HCT116 (cell line): ENCODE data around the gene LMBRD1. TPM values are rescaled to one million over a fixed set of nuclear protein-coding genes. Genes with fewer than 3 reads are reported as not detected.
"Not testable (repeated sequence)": the region's sequence is repeated elsewhere in the genome, so short reads cannot be mapped to it uniquely, and the experiment has no call there.

Source experiments
- ATAC-seq: fragments of 200-7000 bp; cut with Tn5 transposase; 2 replicates; pipeline ENCODE4 v1.9.1; 2020; ENCODE audit warnings: mild to moderate bottlenecking, moderate library complexity
- BruUV-seq: library from RNA; stranded (reverse); fragments of 400-500 nt; replicated peaks from 2 replicates; lab custom pipeline; 2021; lab: Mats Ljungman, UMichigan
- CTCF ChIA-PET: fragments of 300-600 bp; sonication (Branson Sonifier 250); formaldehyde crosslinking; loops from one replicate; lab custom pipeline; 2021; ENCODE audit warnings: antibody characterized with exemption; lab: Charles Lee
- POLR2A ChIA-PET: fragments of 300-600, 350-600 bp; sonication (Branson Sonifier 250); formaldehyde crosslinking; loops from one replicate; lab custom pipeline; 2021; ENCODE audit warnings: antibody characterized with exemption; lab: Charles Lee
- RAD21 ChIA-PET, 2 experiments: fragments of 300-600 bp; sonication (Branson Sonifier 250); formaldehyde crosslinking; loops; one replicate each; lab custom pipeline; 2023; ENCODE audit warnings: low total read pairs in 2 of 2; ENCODE audit not compliant: uncharacterized antibody in 2 of 2, unreplicated experiment in 2 of 2, low non-redundant PET in 1 of 2; lab: Charles Lee
- DNase-seq: peaks from one replicate; pipeline ENCODE4 v3.0.0-alpha.2; 2010; ENCODE audit warnings: low read depth, low spot score
- H2AFZ ChIP-seq: fragments of 200-600 bp; shearing (Covaris generic), sonication (generic); 2 replicates; pipeline ENCODE4 v1.6.1; 2017; ENCODE audit warnings: low read depth, mixed run types, mixed read lengths, antibody characterized with exemption, low read length; ENCODE audit not compliant: poor library complexity, severe bottlenecking
- H3K27ac ChIP-seq: 2 replicates; pipeline ENCODE4 v1.5.1; 2012; ENCODE audit warnings: low read depth, low read length
- H3K27me3 ChIP-seq: fragments of 200-600 bp; sonication (generic); 2 replicates; pipeline ENCODE4 v1.6.1; 2016; ENCODE audit warnings: mixed run types, low read length, mixed read lengths; ENCODE audit not compliant: insufficient read depth
- H3K36me3 ChIP-seq, 2 experiments: fragments of 200-500 bp in 1 of 2; fragments of 200-600 bp in 1 of 2; sonication (Bioruptor generic) in 1 of 2; sonication (generic) in 1 of 2; 2 replicates each; pipeline versions ENCODE4 v1.5.1 to v1.6.1; 2014 to 2016; ENCODE audit warnings: low read length in 2 of 2, inconsistent platforms in 1 of 2, mixed read lengths in 1 of 2, mixed run types in 1 of 2; ENCODE audit not compliant: insufficient read depth in 2 of 2, control insufficient read depth in 1 of 2
- H3K4me1 ChIP-seq, 2 experiments: fragments of 200-600 bp in 1 of 2; sonication (generic) in 1 of 2; 2 replicates each; pipeline versions ENCODE4 v1.5.1 to v1.6.1; 2012 to 2017; ENCODE audit warnings: low read length in 2 of 2, inconsistent platforms in 1 of 2, mild to moderate bottlenecking in 1 of 2, mixed read lengths in 1 of 2, mixed run types in 1 of 2, moderate library complexity in 1 of 2; ENCODE audit not compliant: insufficient read depth in 2 of 2, control insufficient read depth in 1 of 2
- H3K4me2 ChIP-seq: fragments of 200-600 bp; sonication (generic); 2 replicates; pipeline ENCODE4 v1.6.1; 2017; ENCODE audit warnings: mixed run types, low read length, mixed read lengths
- H3K4me3 ChIP-seq, 2 experiments: fragments of 200-600 bp in 1 of 2; sonication (generic) in 1 of 2; replicated peaks in 1 of 2; 2 replicates each; pipeline ENCODE4 v1.5.1; 2011 to 2016; ENCODE audit warnings: low read length in 2 of 2, control low read depth in 1 of 2, low read depth in 1 of 2, mild to moderate bottlenecking in 1 of 2, mixed read lengths in 1 of 2, mixed run types in 1 of 2
- H3K79me2 ChIP-seq: fragments of 200-600 bp; sonication (generic); 2 replicates; pipeline ENCODE4 v1.6.1; 2017; ENCODE audit warnings: mild to moderate bottlenecking, mixed run types, low read length, moderate library complexity, mixed read lengths; ENCODE audit not compliant: insufficient read depth
- H3K9ac ChIP-seq: fragments of 200-600 bp; sonication (generic); 2 replicates; pipeline ENCODE4 v1.6.1; 2016; ENCODE audit warnings: low read length, mixed read lengths
- H3K9me2 ChIP-seq: fragments of 200-600 bp; sonication (generic), shearing (Covaris generic); 2 replicates; pipeline ENCODE4 v1.6.1; 2017; ENCODE audit warnings: mixed run types, mild to moderate bottlenecking, moderate library complexity; ENCODE audit not compliant: insufficient read depth
- H3K9me3 ChIP-seq, 2 experiments: fragments of 200-500 bp in 1 of 2; fragments of 200-600 bp in 1 of 2; sonication (Bioruptor generic) in 1 of 2; sonication (generic) in 1 of 2; 2 replicates each; pipeline ENCODE4 v1.6.1; 2014 to 2017; ENCODE audit warnings: low read length in 2 of 2, mixed read lengths in 2 of 2, inconsistent platforms in 1 of 2, low read depth in 1 of 2, mild to moderate bottlenecking in 1 of 2, mixed run types in 1 of 2, moderate library complexity in 1 of 2; ENCODE audit not compliant: control insufficient read depth in 1 of 2, insufficient read depth in 1 of 2
- H4K20me1 ChIP-seq: fragments of 200-600 bp; sonication (generic), shearing (Covaris generic); 2 replicates; pipeline ENCODE4 v1.6.1; 2017; ENCODE audit warnings: mixed run types, mild to moderate bottlenecking, moderate library complexity; ENCODE audit not compliant: insufficient read depth
- CEBPB ChIP-seq: IDR thresholded peaks from 2 replicates; pipeline ENCODE4 v1.6.1; 2012; ENCODE audit warnings: low read depth
- FOSL1 ChIP-seq: IDR thresholded peaks from 2 replicates; pipeline ENCODE4 v1.6.1; 2012; ENCODE audit warnings: low read depth
- MAX ChIP-seq: IDR thresholded peaks from 2 replicates; pipeline ENCODE4 v1.6.1; 2012
- RAD21 ChIP-seq: IDR thresholded peaks from 2 replicates; pipeline ENCODE4 v1.6.1; 2012; ENCODE audit warnings: low read depth, mild to moderate bottlenecking
- REST ChIP-seq: IDR thresholded peaks from 2 replicates; pipeline ENCODE4 v1.6.1; 2012; ENCODE audit warnings: low read depth
- TCF7L2 ChIP-seq: IDR thresholded peaks from 2 replicates; pipeline ENCODE4 v1.7.0; 2011; ENCODE audit warnings: borderline replicate concordance, inconsistent platforms; ENCODE audit not compliant: insufficient read depth, insufficient read length; ENCODE audit errors: extremely low read depth
- YY1 ChIP-seq: IDR thresholded peaks from 2 replicates; pipeline ENCODE4 v1.6.1; 2011; ENCODE audit warnings: low read length, low read depth, moderate library complexity, mild to moderate bottlenecking; ENCODE audit not compliant: insufficient replicate concordance; ENCODE audit errors: extremely low read depth
- intact Hi-C: fragments of 100-400 bp; cut with micrococcal nuclease; formaldehyde crosslinking; loops from 2 replicates; pipeline ENCODE4 v1.10.0; 2022
- total RNA-seq: library from RNA; stranded (reverse); gene quantifications from one replicate; pipeline ENCODE4 v1.2.1, GENCODE V29; 2021; ENCODE audit not compliant: unreplicated experiment

Gene LMBRD1
- total RNA-seq, 1 experiment from 2014 or later, result 11.9 TPM

GRCh38 chr6:69825904-69826303 is 29.1 kb upstream of the LMBRD1 start:
- Histone ChIP-seq H3K36me3 (no peaks in the 10 kb centered on the region), H3K4me2 (no peak overlapping the region), H3K79me2 (no peaks in the 10 kb centered on the region), H3K9me3 (no peaks in the 10 kb centered on the region), H3K9me2 (no peaks in the 10 kb centered on the region), H3K27ac (no peak overlapping the region), H3K9ac (no peak overlapping the region), H4K20me1 (no peaks in the 10 kb centered on the region; the same call in 1 of the 2 replicates), H3K4me1 (no peaks in the 10 kb centered on the region), H2AFZ (no peak overlapping the region), H3K4me3 (no peak overlapping the region), H3K27me3 (no peaks in the 10 kb centered on the region)
- DNase-seq, result no peak
- intact Hi-C loops, result no loop called here
- ChIA-PET RAD21 (no interaction called here), CTCF (no interaction called here), POLR2A (no interaction called here)
- BruUV-seq, result no TSS peak
- no peak for TF ChIP-seq FOSL1
- TF ChIP-seq YY1, result no peak
- no peak for ATAC-seq

- H3K27ac ChIP-seq, H3K79me2 ChIP-seq, H3K36me3 ChIP-seq, POLR2A ChIA-PET, H3K4me3 ChIP-seq, intact Hi-C loops, H3K9me3 ChIP-seq, DNase-seq, H2AFZ ChIP-seq, RAD21 ChIA-PET, H3K9ac ChIP-seq, H4K20me1 ChIP-seq, H3K4me1 ChIP-seq, H3K9me2 ChIP-seq, H3K4me2 ChIP-seq, H3K27me3 ChIP-seq, ATAC-seq, CTCF ChIA-PET, BruUV-seq: not testable (repeated sequence)
These were observed 27.5 kb upstream of the LMBRD1 start for GRCh38 chr6:69824355-69824754.

- Histone ChIP-seq H3K9me2 (no peaks in the 10 kb centered on the region), H3K9me3 (no peaks in the 10 kb centered on the region), H3K79me2 (no peaks in the 10 kb centered on the region), H3K4me2 (no peak overlapping the region), H3K4me3 (no peak overlapping the region), H3K36me3 (no peaks in the 10 kb centered on the region), H4K20me1 (no peaks in the 10 kb centered on the region; the same call in 1 of the 2 replicates), H3K27me3 (no peaks in the 10 kb centered on the region), H3K4me1 (no peaks in the 10 kb centered on the region), H3K9ac (no peak overlapping the region), H3K27ac (no peak overlapping the region), H2AFZ (no peak overlapping the region)
- ChIA-PET RAD21 (no interaction called here), POLR2A (no interaction called here), CTCF (no interaction called here)
- intact Hi-C loops, result no loop called here
- no TSS peak for BruUV-seq
- ATAC-seq (no peak), DNase-seq (no peak)
- TF ChIP-seq TCF7L2 (no peak), MAX (no peak), RAD21 (no peak), CEBPB (no peak), REST (no peak)
These were observed 23.6 kb upstream of the LMBRD1 start for GRCh38 chr6:69820438-69820837.
